Gastrocnemius medialis (tissue), 4 donors: Measurements from ENCODE around the gene NDRG4.

Experiments used
- POLR2A ChIP-seq, 2 donors: fragments of 450-650 bp; IDR thresholded peaks; one replicate each; pipeline ENCODE4 v1.6.1; 2017; ENCODE audit warnings: antibody characterized with exemption in 2 of 2, mild to moderate bottlenecking in 2 of 2, moderate library complexity in 2 of 2
- TF ChIP-seq, protein P1 (sequence below), 5 experiments: fragments of 450-650 bp in 3 of 5; fragments of 200-600 bp in 2 of 5; sonication (generic) in 2 of 5; IDR thresholded peaks in 4 of 5; conservative IDR thresholded peaks in 1 of 5; 1 replicate in 4 of 5; 2 replicates in 1 of 5; pipeline ENCODE4 v1.5.1; 2016 to 2019; ENCODE audit warnings: antibody characterized with exemption in 5 of 5, mild to moderate bottlenecking in 3 of 5, moderate library complexity in 3 of 5

DNA sequence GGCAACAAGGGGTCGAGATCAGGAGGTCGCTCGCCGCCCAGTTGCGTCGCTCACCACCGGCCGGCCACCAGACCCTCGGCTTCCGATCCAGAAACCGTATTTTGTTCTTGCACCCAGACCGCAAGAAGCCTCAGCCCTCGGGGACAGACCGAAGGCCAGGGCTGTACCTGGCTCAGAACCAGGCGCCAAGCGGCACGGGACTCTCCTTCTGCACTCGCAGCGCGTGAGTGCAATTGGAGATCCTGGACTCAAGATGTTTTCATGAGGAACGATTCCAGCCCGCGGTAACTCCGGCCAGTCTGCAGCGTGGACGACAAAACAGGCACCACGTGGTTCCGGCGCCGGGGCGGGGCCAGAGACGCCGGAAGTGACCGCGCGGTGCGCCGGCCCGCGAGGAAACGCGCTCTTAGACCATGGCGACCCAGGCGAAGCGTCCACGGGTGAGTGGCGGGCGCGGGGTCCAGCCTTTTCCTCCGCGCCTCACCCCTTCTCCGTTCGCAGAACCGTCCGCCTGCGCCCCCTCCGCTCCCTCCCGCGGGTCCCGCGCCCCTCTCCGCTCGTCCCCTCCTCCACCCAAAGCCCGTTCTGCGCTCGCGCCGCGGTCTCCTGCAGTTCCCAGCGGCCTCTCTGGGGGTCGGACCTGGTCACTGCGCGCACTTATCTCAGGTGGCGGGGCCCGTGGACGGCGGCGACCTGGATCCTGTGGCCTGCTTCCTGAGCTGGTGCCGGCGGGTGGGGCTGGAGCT is 15.4 kb downstream of the NDRG4 start, which contains the start of gene SETD6:
- peak; percentile 64 to 85 for TF ChIP-seq POLR2A (IDR thresholded peaks at IDR 0.05)
- TF ChIP-seq, protein P1, sequence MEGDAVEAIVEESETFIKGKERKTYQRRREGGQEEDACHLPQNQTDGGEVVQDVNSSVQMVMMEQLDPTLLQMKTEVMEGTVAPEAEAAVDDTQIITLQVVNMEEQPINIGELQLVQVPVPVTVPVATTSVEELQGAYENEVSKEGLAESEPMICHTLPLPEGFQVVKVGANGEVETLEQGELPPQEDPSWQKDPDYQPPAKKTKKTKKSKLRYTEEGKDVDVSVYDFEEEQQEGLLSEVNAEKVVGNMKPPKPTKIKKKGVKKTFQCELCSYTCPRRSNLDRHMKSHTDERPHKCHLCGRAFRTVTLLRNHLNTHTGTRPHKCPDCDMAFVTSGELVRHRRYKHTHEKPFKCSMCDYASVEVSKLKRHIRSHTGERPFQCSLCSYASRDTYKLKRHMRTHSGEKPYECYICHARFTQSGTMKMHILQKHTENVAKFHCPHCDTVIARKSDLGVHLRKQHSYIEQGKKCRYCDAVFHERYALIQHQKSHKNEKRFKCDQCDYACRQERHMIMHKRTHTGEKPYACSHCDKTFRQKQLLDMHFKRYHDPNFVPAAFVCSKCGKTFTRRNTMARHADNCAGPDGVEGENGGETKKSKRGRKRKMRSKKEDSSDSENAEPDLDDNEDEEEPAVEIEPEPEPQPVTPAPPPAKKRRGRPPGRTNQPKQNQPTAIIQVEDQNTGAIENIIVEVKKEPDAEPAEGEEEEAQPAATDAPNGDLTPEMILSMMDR (IDR thresholded peaks at IDR 0.05 in 4 of 5, conservative IDR thresholded peaks at IDR 0.05 in 1 of 5): peak in 4 of 5 experiments; percentile 22 to 40 (median 30)
